ENCODE data around the gene PCNX1. TPM values are rescaled to one million over a fixed set of nuclear protein-coding genes. Genes with fewer than 3 reads are reported as not detected.

Gene PCNX1
- total RNA-seq, 1 donor from 2014 or later: 46.5 TPM

- intact Hi-C loops (cut with DNase I): no loop called here
- Histone ChIP-seq H3K4me3 (no peak overlapping the region), H3K36me3 (no peaks in the 10 kb centered on the region), H3K4me1 (peaks cover 6% of the 10 kb centered on the region), H3K9me3 (no peaks in the 10 kb centered on the region), H3K27ac (no peak overlapping the region), H3K27me3 (no peaks in the 10 kb centered on the region)
- TF ChIP-seq, protein P1, sequence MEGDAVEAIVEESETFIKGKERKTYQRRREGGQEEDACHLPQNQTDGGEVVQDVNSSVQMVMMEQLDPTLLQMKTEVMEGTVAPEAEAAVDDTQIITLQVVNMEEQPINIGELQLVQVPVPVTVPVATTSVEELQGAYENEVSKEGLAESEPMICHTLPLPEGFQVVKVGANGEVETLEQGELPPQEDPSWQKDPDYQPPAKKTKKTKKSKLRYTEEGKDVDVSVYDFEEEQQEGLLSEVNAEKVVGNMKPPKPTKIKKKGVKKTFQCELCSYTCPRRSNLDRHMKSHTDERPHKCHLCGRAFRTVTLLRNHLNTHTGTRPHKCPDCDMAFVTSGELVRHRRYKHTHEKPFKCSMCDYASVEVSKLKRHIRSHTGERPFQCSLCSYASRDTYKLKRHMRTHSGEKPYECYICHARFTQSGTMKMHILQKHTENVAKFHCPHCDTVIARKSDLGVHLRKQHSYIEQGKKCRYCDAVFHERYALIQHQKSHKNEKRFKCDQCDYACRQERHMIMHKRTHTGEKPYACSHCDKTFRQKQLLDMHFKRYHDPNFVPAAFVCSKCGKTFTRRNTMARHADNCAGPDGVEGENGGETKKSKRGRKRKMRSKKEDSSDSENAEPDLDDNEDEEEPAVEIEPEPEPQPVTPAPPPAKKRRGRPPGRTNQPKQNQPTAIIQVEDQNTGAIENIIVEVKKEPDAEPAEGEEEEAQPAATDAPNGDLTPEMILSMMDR (IDR thresholded peaks at IDR 0.05): no peak
- DNase-seq (no peak), ATAC-seq (no peak)
Observed at GRCh38 chr14:70893062-70893845, 14.0 kb upstream of the PCNX1 start.

DNA sequence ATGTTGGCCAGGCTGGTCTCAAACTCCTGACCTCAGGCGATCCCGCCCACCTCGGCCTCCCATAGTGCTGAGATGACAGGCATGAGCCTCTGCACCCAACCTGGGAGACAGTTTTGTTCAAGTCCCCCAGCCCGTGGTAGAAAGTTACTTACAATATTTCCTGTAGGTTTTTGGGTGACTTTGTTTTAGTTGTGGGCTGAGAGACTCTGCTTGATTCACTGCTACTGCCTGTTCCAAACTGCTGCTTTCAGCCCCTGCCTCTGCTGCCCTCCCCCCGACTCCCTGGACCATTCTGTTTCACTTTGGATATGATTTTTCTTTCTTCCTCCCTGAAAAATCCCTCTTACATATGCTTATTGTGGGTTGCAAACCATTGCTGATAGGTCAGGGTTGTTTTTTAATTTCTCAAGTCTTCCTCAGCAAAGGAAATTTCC, 13.4 kb upstream of the PCNX1 start:
- intact Hi-C loops (cut with DNase I): no loop called here
- H3K9me3 ChIP-seq: no peaks in the 10 kb centered on the region
- H3K36me3 ChIP-seq: no peaks in the 10 kb centered on the region
- DNase-seq: no peak
- H3K4me3 ChIP-seq: no peak overlapping the region
- no peak for ATAC-seq
- peaks cover under 1% of the 10 kb centered on the region for H3K4me1 ChIP-seq
- H3K27ac ChIP-seq: no peak overlapping the region
- H3K27me3 ChIP-seq: no peaks in the 10 kb centered on the region
- TF ChIP-seq, protein P1 (IDR thresholded peaks at IDR 0.05): no peak

DNA sequence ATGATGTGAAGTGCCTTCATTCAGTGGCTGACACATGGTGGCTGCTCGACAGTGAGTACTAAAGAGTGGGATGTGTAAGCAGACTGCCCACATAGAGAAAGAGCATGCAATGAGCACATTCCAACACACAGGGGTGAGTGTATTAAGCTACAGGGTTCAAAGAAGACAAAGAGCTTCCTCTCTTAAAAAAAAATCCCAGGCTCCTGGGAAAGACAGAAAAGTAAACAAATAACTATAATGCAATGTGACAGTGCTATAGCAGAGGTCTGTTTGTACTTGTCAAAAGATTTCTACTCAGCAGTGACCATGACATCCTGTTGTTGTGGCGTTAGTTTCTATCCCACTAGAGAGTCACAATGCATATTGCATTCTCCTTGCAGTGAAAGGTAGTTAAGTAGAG, 12.4 kb upstream of the PCNX1 start:
- no peaks in the 10 kb centered on the region for H3K9me3 ChIP-seq
- ATAC-seq (no peak), DNase-seq (no peak)
- H3K27ac ChIP-seq: no peak overlapping the region
- H3K4me1 ChIP-seq: no peaks in the 10 kb centered on the region
- H3K27me3 ChIP-seq: no peaks in the 10 kb centered on the region
- no peak overlapping the region for H3K4me3 ChIP-seq
- intact Hi-C loops (cut with DNase I): no loop called here
- H3K36me3 ChIP-seq: no peaks in the 10 kb centered on the region
- TF ChIP-seq, protein P1 (IDR thresholded peaks at IDR 0.05): no peak

GRCh38 chr14:70896317-70896716, 10.9 kb upstream of the PCNX1 start:
- intact Hi-C loops (cut with DNase I): no loop called here

DNA sequence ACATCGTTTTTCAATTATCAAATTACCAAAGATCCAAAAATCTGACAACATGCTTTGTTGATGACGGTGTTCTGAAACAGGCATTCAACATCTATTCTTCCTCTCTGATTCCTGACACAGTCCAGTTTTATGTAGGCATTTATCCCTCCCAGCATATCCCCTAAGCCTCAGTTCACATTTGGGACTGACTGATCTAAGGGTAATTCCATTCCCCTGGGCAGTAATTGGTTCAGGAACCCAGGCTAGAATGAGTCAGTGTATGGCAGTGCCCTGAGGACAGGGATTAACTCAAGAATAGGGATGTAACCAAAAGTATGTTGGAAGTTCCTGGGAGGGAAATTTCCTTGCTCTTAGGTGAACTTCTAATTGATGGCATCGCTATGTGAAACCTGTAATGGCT, 10.3 kb upstream of the PCNX1 start:
- no peak overlapping the region for H3K27ac ChIP-seq
- intact Hi-C loops (cut with DNase I): no loop called here
- no peaks in the 10 kb centered on the region for H3K27me3 ChIP-seq
- DNase-seq: no peak
- H3K4me1 ChIP-seq: no peaks in the 10 kb centered on the region
- no peak for ATAC-seq
- no peaks in the 10 kb centered on the region for H3K9me3 ChIP-seq
- no peaks in the 10 kb centered on the region for H3K36me3 ChIP-seq
- TF ChIP-seq, protein P1 (IDR thresholded peaks at IDR 0.05): no peak
- no peak overlapping the region for H3K4me3 ChIP-seq

More at GRCh38 chr14:70896317-70896716, 10.9 kb upstream of the PCNX1 start:
- no peaks in the 10 kb centered on the region for H3K9me3 ChIP-seq
- DNase-seq (no peak), ATAC-seq (no peak)
- no peaks in the 10 kb centered on the region for H3K4me1 ChIP-seq
- H3K27me3 ChIP-seq: no peaks in the 10 kb centered on the region
- no peak overlapping the region for H3K4me3 ChIP-seq
- no peak overlapping the region for H3K27ac ChIP-seq
- TF ChIP-seq, protein P1 (IDR thresholded peaks at IDR 0.05): no peak
- H3K36me3 ChIP-seq: no peaks in the 10 kb centered on the region
